ENCODE measurements around the gene SLC1A6. TPM values are rescaled to one million over a fixed set of nuclear protein-coding genes. Genes with fewer than 3 reads are reported as not detected.
"Not testable (repeated sequence)": the region's sequence is repeated elsewhere in the genome, so short reads cannot be mapped to it uniquely, and the experiment has no call there.

Gene SLC1A6
- not detected in 2 replicates for total RNA-seq (2014; rRNA removed; shearing (Covaris generic); ENCODE audit: low replicate concordance)

DNA sequence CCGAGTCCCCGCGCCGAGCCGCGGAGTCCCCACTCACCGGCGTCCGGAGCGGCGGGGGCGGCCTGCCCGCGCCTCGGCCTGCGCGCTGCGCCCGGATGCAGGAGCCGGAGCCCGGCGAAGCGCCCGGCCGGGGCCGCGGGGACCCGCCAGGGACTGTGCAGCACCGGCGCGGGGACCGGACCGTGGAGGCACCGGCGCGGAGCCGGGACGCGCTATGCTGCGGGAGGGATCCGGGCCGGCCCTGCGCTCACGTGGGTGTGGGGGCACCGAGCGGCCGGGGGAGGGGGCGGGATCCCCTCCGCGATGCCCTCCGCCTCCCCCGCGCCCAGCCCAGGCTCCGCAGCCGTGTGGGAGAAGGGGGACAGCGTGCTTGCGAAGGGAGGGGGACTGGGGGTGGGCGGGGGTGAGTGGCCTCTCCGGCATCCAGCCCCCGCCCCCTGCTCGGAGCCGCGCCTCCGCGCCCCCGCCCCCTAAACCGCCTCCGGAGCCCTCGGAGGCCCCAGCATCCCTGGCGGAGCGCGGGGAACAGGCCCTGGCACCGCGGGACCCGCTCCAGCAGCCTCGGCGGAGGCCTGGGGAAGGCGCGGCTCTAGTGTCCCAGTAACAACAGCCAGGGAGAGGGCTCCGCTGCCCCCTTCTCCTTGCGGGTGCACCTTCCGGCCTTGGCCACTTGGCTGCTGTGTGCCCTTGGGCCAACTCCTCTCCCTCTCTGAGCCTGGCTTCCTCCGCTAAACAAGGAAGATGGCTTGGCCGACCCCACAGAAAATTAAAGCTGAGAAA lies at the start of gene SLC1A6:
Gene SLC1A6, minus strand, starts transcription at position 389 of the 780 bp plus-strand sequence. CDS start 6,954 bp downstream, outside the sequence.
- Histone ChIP-seq H3K4me3 (no peak within 1 kb of the TSS), H3K27me3 (peaks cover 63% of the 10 kb centered on the region), H3K36me3 (no peaks in the 10 kb centered on the region), H3K9me3 (no peaks in the 10 kb centered on the region)
- peak; percentile 33 for DNase-seq

GRCh38 chr19:15028490-15028889 lies 48.8 kb upstream of the SLC1A6 start:
- Histone ChIP-seq H3K36me3 (no peaks in the 10 kb centered on the region), H3K4me3 (no peak overlapping the region), H3K27me3 (peaks cover 57% of the 10 kb centered on the region), H3K9me3 (no peaks in the 10 kb centered on the region; the same call in 1 of the 2 replicates)
- no peak for DNase-seq

DNA sequence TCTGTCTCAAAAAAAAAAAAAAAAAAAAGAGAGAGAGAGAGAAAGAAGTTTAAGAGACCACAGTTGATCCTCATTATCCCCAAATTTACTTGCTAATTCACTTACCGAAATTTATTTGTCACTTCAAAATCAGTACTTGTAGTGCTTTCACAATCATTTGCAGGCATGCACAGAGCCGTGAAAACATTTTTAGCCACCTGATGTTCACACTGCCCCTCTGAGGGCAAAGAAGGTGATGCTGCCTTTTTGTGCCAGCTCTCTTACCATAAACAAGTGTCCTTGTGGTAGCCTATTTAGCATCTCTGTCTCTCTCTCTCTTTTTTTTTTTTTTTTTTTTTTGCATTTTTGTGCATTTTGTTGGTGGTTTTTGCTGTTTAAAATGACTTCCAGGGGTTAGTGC lies 45.6 kb upstream of the SLC1A6 start:
- Histone ChIP-seq H3K4me3 (no peak overlapping the region), H3K9me3 (no peaks in the 10 kb centered on the region), H3K36me3 (no peaks in the 10 kb centered on the region), H3K27me3 (peaks cover 51% of the 10 kb centered on the region)
- no peak for DNase-seq

- no peak for DNase-seq
- no peak overlapping the region for H3K4me3 ChIP-seq
- peaks cover 38% of the 10 kb centered on the region for H3K27me3 ChIP-seq
- H3K9me3 ChIP-seq = no peaks in the 10 kb centered on the region
- H3K36me3 ChIP-seq = no peaks in the 10 kb centered on the region
Measured at GRCh38 chr19:15022752-15023151, 43.1 kb upstream of the SLC1A6 start.

DNA sequence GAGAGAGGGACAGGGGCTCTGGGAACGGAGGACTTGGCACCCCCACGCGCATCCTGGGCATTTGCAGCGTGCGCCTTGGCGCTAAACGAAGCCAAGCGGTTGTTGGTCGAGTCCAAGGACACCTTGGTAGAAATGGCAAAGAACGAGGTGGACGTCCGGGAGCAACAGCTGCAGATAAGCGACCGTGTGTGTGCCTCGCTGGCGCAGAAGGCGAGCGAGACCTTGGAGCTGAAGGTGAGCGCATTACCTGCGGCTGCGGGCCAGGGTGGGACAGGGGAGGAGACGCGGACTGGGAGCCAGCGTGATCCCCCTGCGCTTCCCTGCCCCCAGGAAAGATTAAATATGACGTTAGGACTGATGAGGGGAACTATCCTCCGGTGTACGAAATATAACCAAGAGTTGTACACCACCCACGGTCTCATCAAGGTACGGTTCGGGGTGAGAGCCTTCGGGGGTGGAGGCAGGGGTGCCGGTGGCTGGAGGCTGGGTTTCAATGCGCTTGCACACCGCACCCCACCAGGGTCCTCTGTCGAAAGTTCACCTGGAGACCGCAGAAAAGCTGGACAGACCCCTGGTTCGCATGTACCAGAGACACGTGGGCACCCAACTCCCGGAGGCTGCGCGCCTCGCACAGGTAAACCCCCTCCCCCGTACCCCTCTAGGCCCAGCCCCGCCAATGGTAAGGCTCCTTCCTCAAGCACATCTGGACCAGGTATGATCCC lies 41.8 kb upstream of the SLC1A6 start:
- H3K27me3 ChIP-seq = peaks cover 33% of the 10 kb centered on the region
- H3K4me3 ChIP-seq = no peak overlapping the region
- H3K9me3 ChIP-seq = no peaks in the 10 kb centered on the region
- no peaks in the 10 kb centered on the region for H3K36me3 ChIP-seq
- DNase-seq = no peak

GRCh38 chr19:15018836-15019235 lies 39.2 kb upstream of the SLC1A6 start:
- not testable (repeated sequence) for H3K36me3 ChIP-seq, H3K9me3 ChIP-seq, H3K4me3 ChIP-seq, DNase-seq
- peaks cover 12% of the 10 kb centered on the region for H3K27me3 ChIP-seq

GRCh38 chr19:15015946-15016542 lies 36.4 kb upstream of the SLC1A6 start:
- DNase-seq = peak; percentile 30
- Histone ChIP-seq H3K4me3 (no peak overlapping the region), H3K36me3 (no peaks in the 10 kb centered on the region), H3K9me3 (no peaks in the 10 kb centered on the region), H3K27me3 (peaks cover 22% of the 10 kb centered on the region)

- Histone ChIP-seq H3K36me3 (no peaks in the 10 kb centered on the region), H3K9me3 (no peaks in the 10 kb centered on the region), H3K4me3 (no peak overlapping the region), H3K27me3 (peaks cover 31% of the 10 kb centered on the region)
- DNase-seq = no peak
Measured at GRCh38 chr19:15014579-15014978, 34.9 kb upstream of the SLC1A6 start.

GRCh38 chr19:15010501-15011300 lies 31.0 kb upstream of the SLC1A6 start:
- Histone ChIP-seq H3K4me3 (no peak overlapping the region), H3K9me3 (no peaks in the 10 kb centered on the region), H3K27me3 (peaks cover 41% of the 10 kb centered on the region), H3K36me3 (no peaks in the 10 kb centered on the region)
- DNase-seq = peak; percentile 9

DNA sequence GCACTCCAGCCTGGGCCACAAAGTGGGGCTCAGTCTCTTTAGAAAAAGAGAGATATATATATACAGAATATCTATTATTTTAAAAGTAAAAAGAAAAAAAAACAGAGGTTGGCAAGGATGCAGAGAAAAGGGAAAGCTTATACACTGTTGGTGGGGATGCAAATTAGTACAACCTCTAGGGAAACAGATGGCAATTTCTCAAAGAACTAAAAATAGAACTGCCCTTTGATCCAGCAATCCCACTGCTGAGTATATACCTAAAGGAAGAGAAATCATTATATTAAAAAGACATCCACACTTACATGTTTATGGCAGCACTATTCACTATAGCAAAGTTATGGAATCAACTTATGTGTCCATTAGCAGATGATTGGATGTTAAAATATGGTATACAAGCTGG lies 28.6 kb upstream of the SLC1A6 start:
- H3K4me3 ChIP-seq = no peak overlapping the region
- no peaks in the 10 kb centered on the region for H3K36me3 ChIP-seq
- DNase-seq = no peak
- H3K9me3 ChIP-seq = no peaks in the 10 kb centered on the region
- H3K27me3 ChIP-seq = peaks cover 44% of the 10 kb centered on the region

GRCh38 chr19:14997981-14998380 lies 18.3 kb upstream of the SLC1A6 start:
- Histone ChIP-seq H3K36me3 (no peaks in the 10 kb centered on the region), H3K27me3 (peaks cover 40% of the 10 kb centered on the region), H3K4me3 (no peak overlapping the region), H3K9me3 (no peaks in the 10 kb centered on the region)
- no peak for DNase-seq

- Histone ChIP-seq H3K27me3 (peaks cover 70% of the 10 kb centered on the region), H3K36me3 (no peaks in the 10 kb centered on the region), H3K9me3 (no peaks in the 10 kb centered on the region), H3K4me3 (no peak overlapping the region)
- no peak for DNase-seq
Measured at GRCh38 chr19:14992780-14993179, 13.1 kb upstream of the SLC1A6 start.

- no peak for DNase-seq
- no peak overlapping the region for H3K4me3 ChIP-seq
- H3K27me3 ChIP-seq = peaks cover 36% of the 10 kb centered on the region
- no peaks in the 10 kb centered on the region for H3K36me3 ChIP-seq
- H3K9me3 ChIP-seq = no peaks in the 10 kb centered on the region
Measured at GRCh38 chr19:14985133-14985532, 5.5 kb upstream of the SLC1A6 start.

- Histone ChIP-seq H3K27me3 (peaks cover 72% of the 10 kb centered on the region), H3K4me3 (no peak overlapping the region), H3K9me3 (no peaks in the 10 kb centered on the region), H3K36me3 (no peaks in the 10 kb centered on the region)
- no peak for DNase-seq
Measured at GRCh38 chr19:14978161-14978776, 1.4 kb downstream of the SLC1A6 start.

DNA sequence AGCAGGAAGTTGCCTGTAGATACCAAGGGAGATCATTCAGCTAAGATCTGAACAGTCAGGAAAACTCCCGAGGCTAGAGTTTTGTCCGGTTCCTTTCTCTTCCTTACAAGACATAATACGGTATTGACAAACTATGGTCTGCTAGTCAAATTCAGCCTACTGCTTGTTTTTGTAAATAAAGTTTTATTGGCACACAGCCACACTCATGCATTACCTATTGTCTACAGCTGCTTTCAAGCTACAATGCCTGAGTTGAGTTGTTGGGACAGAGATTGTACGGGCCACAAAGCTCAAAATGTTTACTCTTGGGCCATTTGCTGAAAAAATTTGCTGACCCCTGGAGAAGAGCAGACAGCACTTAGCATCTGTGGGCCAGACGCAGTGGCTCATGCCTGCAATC lies 2.5 kb downstream of the SLC1A6 start:
- H3K36me3 ChIP-seq = no peaks in the 10 kb centered on the region
- H3K4me3 ChIP-seq = no peak overlapping the region
- H3K9me3 ChIP-seq = no peaks in the 10 kb centered on the region
- peaks cover 73% of the 10 kb centered on the region for H3K27me3 ChIP-seq
- no peak for DNase-seq

GRCh38 chr19:14974488-14974887 lies 5.2 kb downstream of the SLC1A6 start:
- Histone ChIP-seq H3K27me3 (peaks cover 72% of the 10 kb centered on the region), H3K36me3 (no peaks in the 10 kb centered on the region), H3K4me3 (no peak overlapping the region), H3K9me3 (no peaks in the 10 kb centered on the region)
- no peak for DNase-seq
